GM19238 (cell line): ENCODE data around the gene APOC1.
"Not testable (repeated sequence)": the region's sequence is repeated elsewhere in the genome, so short reads cannot be mapped to it uniquely, and the experiment has no call there.

ENCODE experiments used
- DNase-seq: peaks from one replicate; pipeline ENCODE4 v3.0.0; 2011; ENCODE audit warnings: low spot score; ENCODE audit not compliant: insufficient read length

Gene APOC1

DNA sequence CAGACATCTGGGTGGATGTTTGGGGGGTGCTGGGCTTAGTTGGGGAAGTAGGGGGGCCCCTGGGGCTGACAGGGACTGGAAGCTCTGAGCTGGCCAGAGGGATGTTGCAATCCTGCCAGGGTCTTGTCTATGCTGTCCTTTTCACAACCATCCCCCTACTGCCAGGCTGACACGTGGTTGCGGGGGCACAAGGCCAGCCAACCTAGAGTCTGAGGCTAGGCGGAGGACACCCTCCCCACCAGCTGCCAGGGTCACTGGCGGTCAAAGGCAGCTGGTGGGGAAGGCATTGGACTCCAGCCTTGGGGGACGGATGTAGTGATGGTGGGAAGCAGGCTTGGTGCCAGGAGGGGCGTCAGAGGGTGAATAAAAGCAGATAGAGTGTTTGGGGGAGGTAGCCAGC is 1.6 kb upstream of the APOC1 start:
- DNase-seq: no peak

GRCh38 chr19:44913512-44914432 is 636 bp upstream of the APOC1 start:
- not testable (repeated sequence) for DNase-seq

GRCh38 chr19:44924243-44924725 is 9.9 kb downstream of the APOC1 start:
- no peak for DNase-seq

- DNase-seq: no peak
Observed at GRCh38 chr19:44925114-44925891, 10.9 kb downstream of the APOC1 start.

- DNase-seq: not testable (repeated sequence)
Observed at GRCh38 chr19:44926245-44927077, 12.1 kb downstream of the APOC1 start.

DNA sequence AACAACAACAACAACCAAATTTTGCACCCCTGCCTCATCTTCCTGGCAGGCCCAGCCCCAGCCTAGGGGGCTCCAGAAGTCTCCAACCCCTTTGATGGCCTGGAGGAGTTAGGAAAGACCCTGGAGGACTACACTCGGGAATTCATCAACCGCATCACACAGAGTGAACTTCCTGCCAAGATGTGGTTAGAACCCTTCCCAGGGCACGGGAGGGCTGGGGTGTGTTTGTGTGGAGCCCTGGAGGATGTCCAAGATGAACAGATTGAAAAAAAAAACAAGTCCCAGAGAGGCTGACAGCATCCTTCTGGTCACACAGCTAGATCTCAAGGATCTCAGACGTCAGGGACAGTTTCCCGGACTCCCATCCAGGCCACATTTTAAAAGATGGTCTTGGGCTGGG is 13.3 kb downstream of the APOC1 start:
- DNase-seq: no peak

DNA sequence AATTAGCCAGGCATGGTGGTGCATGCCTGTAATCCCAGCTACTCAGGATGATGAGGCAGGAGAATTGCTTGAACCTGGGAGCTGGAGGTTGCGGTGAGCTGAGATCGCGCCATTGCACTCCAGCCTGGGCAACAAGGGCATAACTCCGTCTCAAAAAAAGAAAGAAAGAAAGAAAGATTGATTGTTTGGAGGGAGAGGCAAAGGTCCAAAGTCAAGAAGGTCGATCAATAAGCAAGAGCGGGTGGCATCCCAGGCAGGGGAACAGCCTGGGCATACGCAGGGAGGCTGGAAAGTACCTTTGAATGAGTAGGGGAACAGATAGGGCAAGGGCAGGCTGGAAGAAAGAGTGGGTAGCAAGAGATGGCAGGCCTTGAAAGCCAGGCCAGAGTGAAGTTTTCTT is 15.7 kb downstream of the APOC1 start:
- DNase-seq: no peak

- DNase-seq: no peak
Observed at GRCh38 chr19:44931541-44931940, 17.1 kb downstream of the APOC1 start.

GRCh38 chr19:44939668-44940067 is 25.3 kb downstream of the APOC1 start:
- no peak for DNase-seq

DNA sequence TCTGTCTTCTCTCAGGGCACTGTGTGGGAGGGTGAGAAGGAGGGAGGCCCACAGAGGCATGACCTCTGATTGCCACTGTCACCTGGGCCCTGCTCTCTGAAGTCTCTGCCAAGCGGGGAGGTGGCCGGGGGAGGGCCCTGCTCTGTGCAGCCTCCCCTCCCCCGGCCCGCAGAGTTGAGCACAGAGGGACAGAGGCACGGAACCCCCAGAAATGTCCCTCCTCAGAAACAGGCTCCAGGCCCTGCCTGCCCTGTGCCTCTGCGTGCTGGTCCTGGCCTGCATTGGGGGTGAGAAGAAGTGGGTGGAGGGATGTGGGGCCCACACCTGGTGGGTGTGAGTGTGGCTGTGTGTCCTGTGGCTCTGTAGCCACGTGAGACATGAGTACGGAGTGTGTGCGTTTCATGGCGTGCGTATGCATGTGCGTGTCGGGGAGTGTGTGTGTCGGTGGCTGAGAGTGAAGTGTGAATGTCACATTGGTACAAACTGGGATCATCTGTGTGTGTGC is 27.7 kb downstream of the APOC1 start, which contains the start of gene APOC4:
TSS of gene APOC4 (plus strand) at position 171 of the 505 bp plus-strand sequence. CDS start at position 212, 41 bp downstream.
- DNase-seq: no peak

DNA sequence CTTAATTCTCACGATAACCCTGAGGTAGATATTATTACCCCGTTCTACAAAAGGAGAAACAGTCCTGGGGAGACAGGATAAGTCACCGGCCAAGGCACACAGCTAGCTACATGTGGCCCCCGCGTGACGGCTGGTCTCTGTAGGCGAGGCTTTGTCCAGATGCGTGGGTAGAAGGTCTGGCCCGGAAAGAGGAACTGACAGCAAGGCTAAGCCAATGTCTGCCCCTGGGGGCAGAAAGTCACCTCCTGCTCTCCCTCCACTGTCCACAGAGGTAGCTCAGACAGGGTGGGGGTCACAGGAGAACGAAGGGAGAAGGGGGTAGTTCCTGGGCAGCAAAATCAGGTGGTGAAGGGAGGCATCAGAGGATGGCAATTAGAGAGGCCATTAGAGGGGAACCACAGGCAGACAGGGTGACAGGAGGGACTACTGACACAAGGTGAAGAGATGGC is 29.4 kb downstream of the APOC1 start:
- DNase-seq: peak; percentile 59

DNA sequence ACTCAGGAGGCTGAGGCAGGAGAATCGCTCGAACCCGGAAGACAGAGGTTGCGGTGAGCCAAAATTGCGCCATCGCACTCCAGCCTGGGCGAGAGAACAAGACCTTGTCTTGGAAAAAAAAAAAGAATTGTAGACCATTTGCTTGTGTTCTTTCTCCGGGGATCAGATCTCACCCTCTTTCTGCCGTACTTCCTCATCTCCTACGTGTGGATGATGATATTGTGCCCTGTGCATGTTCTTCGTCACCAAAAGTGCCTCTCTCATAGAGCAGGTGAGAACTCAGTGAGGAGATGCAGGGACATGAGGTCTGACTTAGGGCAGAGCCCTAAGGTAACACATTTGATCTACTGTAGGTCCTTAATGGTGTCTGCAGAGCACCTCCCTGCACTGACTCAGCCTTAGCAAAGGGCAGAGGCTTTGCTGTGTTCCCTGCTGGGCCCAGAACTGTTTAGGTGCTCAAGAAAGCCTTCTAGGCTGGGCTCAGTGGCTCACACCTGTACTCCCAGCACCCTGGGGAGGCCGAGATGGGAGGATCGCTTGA is 32.7 kb downstream of the APOC1 start:
- DNase-seq: no peak

- DNase-seq: no peak
Observed at GRCh38 chr19:44948237-44948636, 33.8 kb downstream of the APOC1 start.

- no peak for DNase-seq
Observed at GRCh38 chr19:44948763-44949374, 34.5 kb downstream of the APOC1 start.

- no peak for DNase-seq
Observed at GRCh38 chr19:44949550-44949949, 35.1 kb downstream of the APOC1 start.

DNA sequence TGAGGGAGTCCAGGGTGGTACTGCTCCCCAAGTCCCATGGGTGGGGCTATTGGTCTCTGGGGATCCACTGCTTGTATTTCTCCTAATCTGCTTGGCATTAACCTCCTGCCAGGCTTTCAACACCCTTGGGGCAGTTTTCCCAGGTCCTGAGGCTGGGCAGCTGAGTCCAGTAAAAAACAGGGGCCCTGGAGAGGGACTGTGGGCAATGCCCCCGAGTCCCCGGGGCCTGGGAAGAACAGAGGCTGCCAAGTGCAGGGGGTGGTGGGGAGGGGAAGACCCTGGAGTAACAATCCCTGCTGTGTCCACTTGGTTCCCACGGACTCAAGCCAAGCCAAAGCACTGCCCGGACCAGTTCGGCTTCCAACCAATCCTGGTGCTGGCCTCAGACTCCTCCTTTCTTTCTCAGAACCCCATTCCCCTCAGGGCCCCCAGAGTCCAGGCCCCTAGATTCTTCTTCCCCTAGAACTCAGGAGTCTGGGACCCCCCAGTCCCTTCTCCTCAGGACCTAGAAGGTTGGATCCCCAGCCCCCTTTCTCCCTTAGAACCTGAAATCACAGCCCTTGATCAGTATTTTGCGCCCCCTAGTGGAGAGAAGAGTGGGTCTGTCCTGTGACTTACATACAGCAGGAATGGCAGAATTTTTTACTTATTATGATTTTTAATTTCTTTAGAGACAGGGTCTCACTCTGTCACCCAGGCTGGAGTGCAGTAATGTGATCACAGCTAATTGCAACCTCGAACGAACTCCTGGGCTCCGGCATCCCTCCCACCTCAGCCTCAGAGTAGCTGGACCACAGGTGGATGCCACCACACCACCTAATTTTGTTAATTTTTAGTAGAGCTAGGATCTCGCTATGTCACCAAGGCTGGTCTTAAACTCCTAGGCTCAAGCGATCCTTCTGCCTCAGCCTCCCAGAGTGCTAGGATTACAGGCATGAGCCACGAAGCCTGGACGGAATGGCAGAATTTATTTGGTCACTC is 37.1 kb downstream of the APOC1 start:
- DNase-seq: peak; percentile 55

DNA sequence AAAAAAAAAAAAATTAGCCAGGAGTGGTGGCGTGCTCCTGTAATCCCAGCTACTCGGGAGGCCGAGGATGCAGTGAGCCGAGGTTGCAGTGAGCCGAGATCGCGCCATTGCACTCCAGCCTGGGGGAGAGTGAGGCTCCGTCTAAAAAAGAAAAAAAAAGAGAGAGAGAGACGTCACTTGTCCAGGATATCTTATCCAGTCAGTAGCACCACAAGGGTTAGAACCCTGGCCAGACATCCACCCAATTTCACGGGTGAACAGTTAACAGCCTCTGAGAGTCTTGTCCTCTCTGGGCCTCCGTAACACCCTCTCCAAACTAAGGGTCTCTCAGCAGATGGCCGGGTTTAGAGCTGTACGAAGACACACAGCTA is 39.9 kb downstream of the APOC1 start:
- no peak for DNase-seq

GRCh38 chr19:44954649-44955504 is 40.5 kb downstream of the APOC1 start, which contains the start of gene CLPTM1:
Gene CLPTM1, plus strand, starts transcription at chr19:44955380. Its CDS starts 16 bp downstream, at chr19:44955396.
- DNase-seq: peak; percentile 93
